Activated naive CD4-positive, alpha-beta T cell treated with anti-CD3 and anti-CD28 coated beads, Interleukin-2, amount 50 U/mL, for 72 hours (primary cell): Measurements from ENCODE around the gene CGB2. TPM values are rescaled to one million over a fixed set of nuclear protein-coding genes. Genes with fewer than 3 reads are reported as not detected.
"Not testable (repeated sequence)": the region's sequence is repeated elsewhere in the genome, so short reads cannot be mapped to it uniquely, and the experiment has no call there.

Source experiments
- ATAC-seq, 2 donors: fragments of 150-1000 bp; cut with Tn5 transposase; 2 replicates each; pipeline ENCODE4 v1.10.0; 2021; ENCODE audit warnings: mild to moderate bottlenecking in 2 of 2, moderate library complexity in 2 of 2
- DNase-seq, 2 donors: peaks; one replicate each; pipeline ENCODE4 v3.0.0; 2021 to 2022; ENCODE audit warnings: low spot score in 2 of 2
- H3K27ac Mint-ChIP-seq, 2 donors: one replicate each; pipeline ENCODE4 v1.8.0; 2022; ENCODE audit warnings: mild to moderate bottlenecking in 2 of 2, mixed read lengths in 2 of 2
- H3K36me3 Mint-ChIP-seq, 2 donors: one replicate each; pipeline ENCODE4 v1.8.0; 2022; ENCODE audit warnings: mixed read lengths in 2 of 2
- H3K9me3 Mint-ChIP-seq, 2 donors: one replicate each; pipeline ENCODE4 v1.8.0; 2022; ENCODE audit warnings: mixed read lengths in 2 of 2
- total RNA-seq, 2 donors: library from RNA; stranded (reverse); gene quantifications; one replicate each; pipeline ENCODE4 v1.2.3, GENCODE V29; 2022

The CGB2 gene
- total RNA-seq, 2 donors from 2014 or later = not detected

DNA sequence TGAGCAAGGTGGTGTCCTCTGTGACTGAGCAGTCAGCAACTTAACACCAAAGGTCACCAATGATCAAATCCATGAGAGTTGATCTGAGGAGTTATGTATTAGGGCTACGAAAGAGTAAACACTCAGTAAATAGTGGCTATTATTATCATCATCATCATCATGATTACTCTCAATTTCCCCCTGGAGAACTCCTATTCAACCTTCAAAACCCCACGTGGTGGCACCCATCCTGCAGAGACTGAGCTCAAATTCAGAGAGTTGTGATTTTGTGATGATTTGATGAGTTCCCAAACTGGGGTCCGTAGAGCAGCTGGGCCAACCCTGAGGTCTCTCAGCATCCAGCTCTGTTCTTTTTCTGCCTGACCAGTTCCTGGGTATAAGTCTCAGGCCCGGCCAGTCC, 18.1 kb downstream of the CGB2 start:
- ATAC-seq, H3K9me3 Mint-ChIP-seq, DNase-seq, H3K36me3 Mint-ChIP-seq: not testable (repeated sequence)
- H3K27ac Mint-ChIP-seq = peak overlapping the region in 1 of 2 donors; percentile 36

DNA sequence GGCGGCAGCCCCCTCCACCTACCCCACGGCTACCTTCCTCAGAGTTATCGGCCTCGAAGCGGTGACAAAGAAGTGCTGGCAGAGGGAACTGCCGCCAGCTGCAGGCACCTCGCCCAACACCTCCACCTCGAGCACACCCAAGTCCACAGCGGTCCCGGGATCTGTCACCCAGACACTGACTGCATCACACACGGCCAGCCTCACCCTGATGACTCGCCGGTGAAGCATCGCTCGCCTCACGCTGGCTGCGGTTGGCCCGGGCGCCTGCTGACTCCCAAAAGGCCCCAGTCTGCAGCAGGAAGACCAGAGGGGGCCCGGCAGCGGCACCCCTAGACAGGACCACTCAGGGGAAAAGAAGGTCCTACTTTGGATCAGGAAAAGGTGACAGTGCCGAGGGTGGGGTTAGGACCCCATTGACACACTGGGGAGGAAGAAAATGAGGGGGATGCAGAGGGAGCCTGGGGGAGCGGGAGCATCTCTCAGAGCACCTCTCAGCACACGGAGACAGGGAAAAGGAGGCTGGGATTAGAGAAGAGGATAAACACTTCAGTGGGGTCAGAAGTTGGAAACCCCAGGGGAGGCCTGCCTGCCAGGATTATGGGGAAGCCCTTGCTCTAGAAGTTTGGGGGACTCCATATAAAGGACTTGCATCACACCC, 18.8 kb downstream of the CGB2 start:
- not testable (repeated sequence) for H3K27ac Mint-ChIP-seq, ATAC-seq, H3K9me3 Mint-ChIP-seq, H3K36me3 Mint-ChIP-seq, DNase-seq

DNA sequence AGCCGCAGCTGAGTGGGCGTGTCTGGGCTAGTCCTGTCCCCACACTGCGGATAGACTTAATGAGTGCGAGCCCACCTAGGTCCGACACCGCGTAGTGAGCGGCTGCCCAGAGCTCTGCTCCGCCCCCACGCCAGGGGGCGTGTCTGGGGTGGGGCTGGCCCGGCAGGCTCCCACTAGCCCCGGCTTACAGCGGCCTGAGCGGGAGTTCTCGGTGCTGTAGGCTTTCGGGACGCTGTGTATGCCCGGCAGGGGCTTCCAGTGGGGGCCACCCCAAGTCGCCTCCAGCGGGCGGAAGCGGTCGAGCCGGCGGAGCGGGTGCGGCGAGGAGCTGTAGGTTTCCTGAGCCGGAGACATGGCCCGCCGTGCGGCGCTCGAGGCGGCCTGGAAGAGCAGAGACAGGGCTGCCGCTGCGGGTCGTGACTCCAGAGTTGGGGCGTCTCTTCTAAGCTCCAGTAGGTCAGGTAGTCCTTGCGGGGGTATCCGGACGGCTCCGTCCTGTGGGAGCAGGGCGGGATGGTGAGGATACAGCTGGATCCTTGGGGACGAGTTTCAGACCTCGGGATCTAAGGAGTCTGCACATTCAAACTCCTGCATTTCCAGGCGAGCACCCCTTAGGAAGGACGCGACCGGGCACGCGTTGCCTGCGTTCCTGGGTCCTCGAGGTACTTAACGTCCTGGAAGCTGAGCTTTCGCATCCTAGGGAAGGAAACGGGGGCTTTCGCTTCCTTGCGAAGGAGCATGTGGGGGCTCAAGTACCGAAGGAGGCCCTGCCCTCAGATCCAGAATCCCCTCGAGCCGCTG, 24.6 kb downstream of the CGB2 start:
- Mint-ChIP-seq H3K9me3 (no peaks in the 10 kb centered on the region), H3K27ac (no peak overlapping the region), H3K36me3 (no peaks in the 10 kb centered on the region)
- DNase-seq (peak; percentile 64 to 68), ATAC-seq (peak; percentile 82 to 86)

DNA sequence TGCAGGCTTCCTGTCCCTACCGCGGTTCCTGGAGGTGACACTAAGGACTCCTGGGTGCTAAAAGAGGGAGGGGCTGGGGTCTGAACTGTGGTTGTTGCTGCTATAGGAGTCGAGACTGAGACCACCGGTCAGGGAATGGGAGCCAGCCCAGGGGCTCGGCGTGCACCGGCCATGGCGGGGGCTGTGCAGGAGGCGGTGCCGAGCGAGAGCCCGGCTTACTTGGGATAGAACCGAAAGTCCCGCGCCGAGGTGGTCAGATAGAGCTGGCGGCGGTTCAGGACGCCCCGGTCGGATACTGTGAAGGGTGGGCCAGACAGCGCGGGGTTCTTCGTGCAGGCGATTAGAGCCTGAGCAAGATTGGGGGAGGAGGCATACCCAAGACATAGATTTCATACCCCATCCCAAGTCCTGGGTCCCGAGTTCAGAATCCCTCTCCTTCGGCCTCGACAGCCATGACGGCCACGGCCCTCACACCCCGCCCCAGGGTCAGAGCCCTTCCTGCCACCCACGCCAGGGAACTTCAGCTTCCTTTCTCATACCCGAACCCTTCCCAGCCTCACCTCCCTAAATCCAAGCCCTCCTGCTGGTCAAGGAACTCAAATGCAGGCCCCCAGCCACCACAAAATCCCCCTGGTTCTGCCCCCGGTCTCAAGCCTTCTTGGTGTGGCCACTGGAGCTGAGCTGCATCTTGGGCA, 25.4 kb downstream of the CGB2 start:
- H3K27ac Mint-ChIP-seq, DNase-seq, H3K9me3 Mint-ChIP-seq, H3K36me3 Mint-ChIP-seq, ATAC-seq: not testable (repeated sequence)

DNA sequence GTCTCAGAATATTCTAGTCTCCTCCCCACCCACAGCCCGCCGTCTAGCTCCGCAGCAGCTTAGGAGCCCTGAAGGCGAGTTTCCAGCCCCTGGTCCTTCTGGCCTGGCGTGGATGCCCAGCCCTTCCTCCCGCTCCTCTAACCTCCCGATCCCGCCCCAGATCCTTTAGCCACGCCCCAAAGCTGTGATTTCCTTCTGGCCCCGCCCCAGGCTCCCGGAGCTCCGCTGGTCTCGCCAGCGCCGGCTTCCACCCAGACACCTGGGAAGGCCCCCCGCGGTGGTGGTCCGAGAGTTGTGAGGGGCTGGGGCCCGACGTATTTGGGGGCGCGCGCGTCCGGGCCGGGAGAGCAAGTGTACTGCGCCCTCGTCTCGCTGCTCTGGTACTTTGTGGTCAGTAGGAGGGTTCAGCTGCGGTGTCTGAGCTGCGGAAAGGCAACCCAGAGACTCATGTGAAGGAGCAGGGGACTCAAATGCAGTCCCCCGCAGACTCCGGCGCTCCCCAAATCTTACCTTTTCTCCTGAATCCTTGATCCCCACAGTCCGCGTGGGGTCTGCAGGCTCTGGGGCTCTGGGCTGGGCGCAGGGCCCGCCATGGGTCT, 26.0 kb downstream of the CGB2 start, which contains the start of gene CGB7:
Gene CGB7 (minus strand): TSS at position 114 of the 599 bp plus-strand sequence. CDS start 2,374 bp downstream, outside the sequence.
- DNase-seq (peak in 1 of 2 donors; percentile 44), ATAC-seq (peak; percentile 24 to 40)
- H3K27ac Mint-ChIP-seq = no peak within 1 kb of the TSS
- H3K9me3 Mint-ChIP-seq = no peaks in the 10 kb centered on the region
- no peaks in the 10 kb centered on the region for H3K36me3 Mint-ChIP-seq

DNA sequence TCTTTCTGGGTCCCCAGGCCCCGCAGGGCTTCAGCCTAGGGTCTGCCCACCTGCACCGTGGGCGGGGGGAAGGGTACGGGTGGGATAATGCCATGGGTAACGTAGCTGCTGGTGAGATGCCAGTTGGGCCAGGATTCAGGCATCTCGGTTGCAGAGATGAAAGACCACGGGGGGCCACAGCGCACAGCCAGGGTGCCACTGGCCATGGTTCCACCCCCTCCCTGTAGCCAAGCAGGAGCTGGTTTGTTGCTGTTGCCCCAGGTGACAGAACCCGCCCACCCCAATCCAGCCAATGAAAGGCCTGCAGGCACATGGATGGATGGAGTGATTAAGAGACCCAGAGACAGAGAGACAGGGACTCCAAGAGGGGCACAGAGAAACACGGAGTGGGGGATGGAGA, 26.9 kb downstream of the CGB2 start:
- no peaks in the 10 kb centered on the region for H3K36me3 Mint-ChIP-seq
- peak in 1 of 2 donors; percentile 43 for ATAC-seq
- DNase-seq = no peak

DNA sequence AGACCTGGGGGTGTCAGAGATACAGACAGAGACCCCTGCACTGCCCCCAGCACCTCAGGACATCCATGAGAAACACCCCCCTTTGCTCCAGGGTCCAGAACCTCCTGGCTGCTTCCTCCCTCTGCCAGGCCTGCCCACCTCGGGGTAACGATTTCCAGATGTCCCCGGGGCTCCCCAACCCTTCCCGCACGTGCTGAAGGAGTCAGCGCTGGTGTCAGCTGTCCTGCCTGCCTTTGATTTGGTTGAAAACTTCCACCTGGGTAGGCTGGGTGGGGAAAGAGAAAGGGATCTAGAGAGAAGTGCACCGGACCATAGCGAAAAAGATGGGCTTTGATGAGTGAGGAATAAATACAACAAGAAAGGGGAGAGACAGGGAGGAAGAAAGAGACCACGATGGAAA, 27.4 kb downstream of the CGB2 start:
- ATAC-seq (no peak), DNase-seq (no peak)
- no peaks in the 10 kb centered on the region for H3K36me3 Mint-ChIP-seq
- H3K27ac Mint-ChIP-seq = no peak overlapping the region
- no peaks in the 10 kb centered on the region for H3K9me3 Mint-ChIP-seq

More for the DNA sequence above, 26.9 kb downstream of the CGB2 start:
- H3K9me3 Mint-ChIP-seq = no peaks in the 10 kb centered on the region
- H3K27ac Mint-ChIP-seq = no peak overlapping the region

DNA sequence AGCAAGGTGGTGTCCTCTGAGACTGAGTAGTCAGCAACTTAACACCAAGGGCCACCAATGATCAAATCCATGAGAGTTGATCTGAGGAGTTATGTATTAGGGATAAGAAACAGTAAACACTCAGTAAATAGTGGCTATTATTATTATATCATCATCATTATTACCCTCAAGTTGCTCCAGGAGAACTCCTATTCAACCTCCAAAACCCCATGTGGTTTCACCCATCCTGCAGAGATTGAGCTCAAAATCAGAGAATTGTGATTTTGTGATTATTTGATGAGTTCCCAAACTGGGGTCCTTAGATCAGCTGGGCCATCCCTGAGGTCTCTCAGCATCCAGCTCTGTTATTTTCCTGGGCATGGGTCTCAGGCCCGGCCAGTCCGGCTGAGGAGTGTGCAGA, 29.3 kb downstream of the CGB2 start:
- no peaks in the 10 kb centered on the region for H3K36me3 Mint-ChIP-seq
- ATAC-seq (no peak), DNase-seq (no peak)
- H3K9me3 Mint-ChIP-seq = no peaks in the 10 kb centered on the region
- H3K27ac Mint-ChIP-seq = no peak overlapping the region

DNA sequence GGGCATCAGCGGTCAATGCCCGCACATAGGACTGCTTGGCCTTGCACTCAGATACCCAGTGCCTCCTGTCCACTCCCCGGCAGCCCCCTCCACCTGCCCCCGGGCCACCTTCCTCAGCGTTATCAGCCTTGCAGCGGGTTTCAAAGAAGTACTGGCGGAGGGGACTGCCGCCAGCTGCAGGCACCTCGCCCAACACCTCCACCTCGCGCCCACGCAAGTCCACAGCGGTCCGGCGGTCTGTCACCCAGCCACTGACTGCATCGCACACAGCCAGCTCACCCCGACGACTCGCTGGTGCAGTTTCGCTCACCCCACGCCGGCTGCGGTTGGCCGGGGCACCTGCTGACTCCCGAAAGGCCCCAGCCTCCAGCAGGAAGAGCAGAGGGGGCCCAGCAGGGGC, 29.8 kb downstream of the CGB2 start:
- ATAC-seq = no peak
- no peak for DNase-seq
- Mint-ChIP-seq H3K9me3 (no peaks in the 10 kb centered on the region), H3K36me3 (no peaks in the 10 kb centered on the region), H3K27ac (no peak overlapping the region)

DNA sequence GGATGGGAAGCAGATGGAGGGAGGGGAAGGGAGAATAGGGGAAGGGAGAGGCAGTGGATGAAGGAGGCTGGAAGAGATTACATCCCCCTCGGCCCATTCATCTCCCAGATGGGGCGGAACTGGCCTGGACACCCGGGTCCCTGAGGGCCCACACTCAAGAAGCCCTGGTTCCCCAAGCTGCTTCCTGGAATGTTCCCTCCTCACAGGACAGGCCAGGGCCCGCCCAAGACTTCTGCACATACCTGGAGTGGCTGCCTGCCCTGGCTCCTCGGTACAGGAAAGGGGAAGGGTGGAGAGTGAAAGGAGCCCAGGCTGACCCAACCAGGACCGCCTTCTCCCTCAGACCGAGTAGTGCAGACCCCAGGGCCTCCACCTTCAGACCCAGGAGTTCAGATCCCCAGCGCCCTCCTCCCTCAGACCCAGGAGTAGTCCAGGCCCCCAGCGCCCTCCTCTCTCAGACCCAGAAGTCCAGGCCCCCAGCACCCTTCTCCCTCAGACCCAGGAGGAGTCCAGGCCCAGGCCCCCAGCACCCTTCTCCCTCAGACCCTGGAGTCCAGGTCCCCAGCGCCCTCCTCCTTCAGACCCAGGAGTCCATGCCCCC, 32.4 kb downstream of the CGB2 start:
- peaks cover 0 to 1% of the 10 kb centered on the region in 2 donors for H3K9me3 Mint-ChIP-seq
- DNase-seq (no peak), ATAC-seq (no peak)
- H3K36me3 Mint-ChIP-seq = peaks cover 0 to under 1% of the 10 kb centered on the region in 2 donors
- H3K27ac Mint-ChIP-seq = no peak overlapping the region

DNA sequence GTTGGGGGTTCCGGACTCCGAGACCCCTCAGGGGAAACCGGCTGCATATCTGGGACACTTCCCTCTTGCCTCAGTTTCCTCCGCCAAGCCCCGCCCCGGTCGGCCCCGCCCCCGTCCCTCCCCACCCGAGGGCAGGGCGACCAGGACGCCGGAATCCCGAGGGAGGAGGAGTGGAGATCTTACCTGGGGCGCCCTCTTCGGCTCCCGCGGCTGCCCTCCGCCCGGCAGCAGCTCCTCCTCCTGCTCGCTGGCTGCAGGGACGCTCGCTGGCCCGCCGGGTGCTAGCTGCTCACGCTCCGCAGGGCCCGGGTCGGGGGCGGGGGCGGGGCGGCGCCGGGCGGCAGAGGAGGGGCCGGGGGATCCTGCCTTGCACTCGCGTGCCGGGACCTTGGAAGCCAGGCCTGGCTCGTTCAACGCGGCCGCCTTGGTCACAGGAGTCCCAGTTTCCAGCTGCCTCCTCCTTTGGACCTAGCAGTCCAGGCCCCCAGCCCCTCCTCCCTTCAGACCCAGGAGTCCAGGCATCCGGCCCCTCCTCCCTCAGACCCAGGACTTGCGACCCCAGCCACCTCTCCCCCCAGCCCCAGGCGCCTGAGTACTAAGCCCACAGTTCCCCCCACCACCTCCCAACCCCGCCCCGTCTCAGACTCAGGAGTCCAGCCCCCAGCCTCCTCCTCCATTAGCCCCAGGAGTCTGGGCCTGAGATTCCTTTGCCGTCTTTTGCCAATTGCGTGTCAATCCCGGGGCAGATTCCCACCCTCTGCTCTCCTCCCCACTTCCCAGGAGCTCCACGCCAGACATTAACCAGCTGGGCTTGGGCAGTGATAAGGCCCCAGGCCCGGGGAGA, 33.3 kb downstream of the CGB2 start, which contains the start of gene NTF4:
Gene NTF4 (minus strand): TSS at position 51 of the 844 bp plus-strand sequence. CDS start 2,821 bp downstream, outside the sequence.
- H3K9me3 Mint-ChIP-seq = peaks cover 0 to 8% of the 10 kb centered on the region in 2 donors
- DNase-seq (no peak), ATAC-seq (peak; percentile 14 to 48)
- H3K36me3 Mint-ChIP-seq = peaks cover 0 to 7% of the 10 kb centered on the region in 2 donors
- H3K27ac Mint-ChIP-seq = no peak within 1 kb of the TSS

DNA sequence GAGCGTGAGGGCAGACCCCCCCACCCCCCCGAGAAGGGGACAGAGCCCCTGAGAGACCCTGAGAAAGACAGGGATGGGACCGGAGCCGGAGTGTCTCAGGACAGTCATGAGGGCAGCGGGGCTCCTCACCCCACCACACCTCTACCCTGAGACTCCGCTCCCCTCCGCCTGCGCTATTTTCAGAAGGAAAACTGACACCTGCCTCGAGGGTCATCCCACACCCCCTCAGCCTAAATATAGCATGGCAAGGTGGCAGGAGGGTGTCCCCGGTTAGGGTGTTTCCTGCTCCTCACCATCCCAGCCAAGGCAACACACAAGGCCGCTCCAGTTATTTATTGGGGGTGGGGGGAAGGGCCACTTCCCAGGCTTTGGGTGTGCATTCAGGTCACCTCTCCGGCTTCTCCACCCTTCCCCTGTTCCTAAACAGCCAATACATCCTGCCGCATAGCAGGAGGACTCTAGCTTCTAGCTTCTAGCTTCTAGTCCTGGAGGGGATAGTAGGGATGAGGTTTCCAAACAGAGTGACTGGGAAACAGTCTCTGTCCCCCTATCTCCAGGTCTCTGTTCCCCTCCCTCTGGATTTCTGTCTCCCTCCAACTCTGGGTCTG, 34.3 kb downstream of the CGB2 start:
- Mint-ChIP-seq H3K36me3 (peaks cover 0 to 12% of the 10 kb centered on the region in 2 donors), H3K27ac (no peak overlapping the region), H3K9me3 (peaks cover 0 to 8% of the 10 kb centered on the region in 2 donors)
- ATAC-seq (no peak), DNase-seq (no peak)

DNA sequence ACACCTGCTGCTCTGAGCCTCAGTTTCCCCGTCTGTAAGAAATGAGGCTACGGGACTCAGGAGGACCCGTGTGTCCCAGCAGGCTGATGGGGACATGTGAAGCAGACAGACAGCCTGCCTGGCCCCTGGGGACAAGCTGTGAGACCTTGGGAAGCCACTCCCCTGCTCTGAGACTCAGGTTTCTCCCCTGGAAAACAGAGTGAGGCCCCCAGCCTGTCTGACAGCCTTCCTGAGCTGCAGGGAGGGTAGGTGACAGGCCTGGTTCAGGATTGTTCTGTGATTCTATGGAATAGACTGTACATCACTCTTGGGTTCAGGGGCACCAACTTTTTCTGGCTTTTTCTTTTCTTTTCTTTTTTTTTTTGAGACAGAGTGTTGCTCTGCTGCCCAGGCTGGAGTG, 35.9 kb downstream of the CGB2 start:
- Mint-ChIP-seq H3K9me3 (peaks cover 0 to 8% of the 10 kb centered on the region in 2 donors), H3K36me3 (peaks cover under 1 to 12% of the 10 kb centered on the region in 2 donors), H3K27ac (no peak overlapping the region)
- ATAC-seq = no peak
- no peak for DNase-seq

DNA sequence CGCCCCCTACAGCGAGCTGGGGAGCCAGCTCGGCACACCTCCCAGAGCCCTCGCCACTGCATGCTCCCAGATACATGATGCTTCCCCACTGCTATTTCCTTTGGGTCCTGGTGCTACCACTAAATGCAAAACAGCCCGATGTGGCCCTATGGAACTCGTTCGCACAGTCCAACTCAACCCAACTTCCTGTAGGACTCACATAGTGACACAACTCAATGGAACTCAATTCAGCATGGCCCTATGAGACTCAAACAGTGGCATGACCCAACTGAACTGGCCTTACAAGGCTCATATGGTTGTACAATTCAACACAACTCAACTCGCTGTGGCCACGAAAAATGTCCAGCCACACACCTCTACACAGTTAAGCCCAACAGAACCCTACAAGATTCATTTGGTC, 37.3 kb downstream of the CGB2 start:
- H3K36me3 Mint-ChIP-seq = peaks cover 10 to 22% of the 10 kb centered on the region in 2 donors
- ATAC-seq (no peak), DNase-seq (no peak)
- peaks cover 0 to 8% of the 10 kb centered on the region in 2 donors for H3K9me3 Mint-ChIP-seq
- H3K27ac Mint-ChIP-seq = no peak overlapping the region

DNA sequence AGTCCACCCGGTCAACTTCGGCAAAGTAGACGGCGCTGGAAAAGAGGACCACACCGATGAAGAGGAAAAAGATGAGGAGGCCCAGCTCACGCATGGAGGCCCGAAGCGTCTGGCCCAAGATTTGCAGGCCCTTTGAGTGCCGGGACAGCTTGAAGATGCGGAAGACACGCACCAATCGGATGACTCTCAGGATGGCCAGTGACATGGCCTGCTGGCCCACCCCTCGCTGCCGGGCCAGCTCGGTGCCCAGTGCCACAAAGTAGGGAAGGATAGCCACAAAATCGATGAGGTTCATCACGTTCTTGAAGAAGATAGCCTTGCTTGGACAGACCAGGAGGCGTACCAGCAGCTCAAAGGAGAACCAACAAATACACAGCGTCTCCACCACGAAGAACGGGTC, 38.7 kb downstream of the CGB2 start:
- H3K9me3 Mint-ChIP-seq = peaks cover 0 to 8% of the 10 kb centered on the region in 2 donors
- H3K36me3 Mint-ChIP-seq = peaks cover 10 to 22% of the 10 kb centered on the region in 2 donors
- no peak overlapping the region for H3K27ac Mint-ChIP-seq
- DNase-seq = no peak
- no peak for ATAC-seq
